HEK293 (cell line): ENCODE data around the gene TRIP4.

Experiments used
- CTCF ChIP-seq: fragments of 450-650 bp; formaldehyde crosslinking; IDR thresholded peaks from 2 replicates; pipeline ENCODE4 v1.5.1; 2016; ENCODE audit warnings: missing biosample characterization, missing genetic modification characterization
- ZFP3 ChIP-seq: fragments of 450-650 bp; formaldehyde crosslinking; IDR thresholded peaks from 2 replicates; pipeline ENCODE4 v1.5.1; 2016; ENCODE audit warnings: low read depth, missing biosample characterization, missing genetic modification characterization
- ZFP37 ChIP-seq: fragments of 450-650 bp; formaldehyde crosslinking; IDR thresholded peaks from 2 replicates; pipeline ENCODE4 v1.5.1; 2016; ENCODE audit warnings: missing biosample characterization, missing genetic modification characterization
- ZNF394 ChIP-seq: fragments of 450-650 bp; formaldehyde crosslinking; IDR thresholded peaks from 2 replicates; pipeline ENCODE4 v1.5.1; 2016; ENCODE audit warnings: missing biosample characterization, missing genetic modification characterization, mild to moderate bottlenecking, moderate library complexity, borderline replicate concordance
- ZNF404 ChIP-seq: fragments of 450-650 bp; formaldehyde crosslinking; IDR thresholded peaks from 2 replicates; pipeline ENCODE4 v1.5.1; 2017; ENCODE audit warnings: missing biosample characterization, missing genetic modification characterization
- ZNF692 ChIP-seq: fragments of 450-650 bp; formaldehyde crosslinking; IDR thresholded peaks from 2 replicates; pipeline ENCODE4 v1.5.1; 2016; ENCODE audit warnings: missing biosample characterization, missing genetic modification characterization

GRCh38 chr15:64340355-64340754, 47.3 kb upstream of the TRIP4 start:
- no peak for TF ChIP-seq ZFP37
- no peak for TF ChIP-seq ZFP3
- no peak for TF ChIP-seq ZNF394 (tag by site-specific recombination)
- TF ChIP-seq CTCF (tag by site-specific recombination) = no peak
- TF ChIP-seq ZNF692 = no peak
- TF ChIP-seq ZNF404 = no peak
